Fibroblast of lung (primary cell): Measurements from ENCODE around the gene SLFN14. TPM values are rescaled to one million over a fixed set of nuclear protein-coding genes. Genes with fewer than 3 reads are reported as not detected.

Source experiments
- DNase-seq, 2 donors: peaks; one replicate each; pipeline versions ENCODE4 v3.0.0 to v3.0.0-alpha.2; 2010; ENCODE audit warnings: low read depth in 2 of 2
- H2AFZ ChIP-seq: 2 replicates; pipeline ENCODE4 v1.5.1; 2012; ENCODE audit warnings: low read length, control low read depth, inconsistent platforms
- H3K27ac ChIP-seq: 2 replicates; pipeline ENCODE4 v1.5.1; 2011; ENCODE audit warnings: low read length, control low read depth; ENCODE audit not compliant: insufficient read depth
- H3K27me3 ChIP-seq: 2 replicates; pipeline ENCODE4 v1.5.1; 2011; ENCODE audit warnings: mild to moderate bottlenecking, low read length; ENCODE audit not compliant: control insufficient read depth, insufficient read depth
- H3K36me3 ChIP-seq: 2 replicates; pipeline ENCODE4 v1.5.1; 2011; ENCODE audit warnings: low read length; ENCODE audit not compliant: control insufficient read depth, insufficient read depth
- H3K4me1 ChIP-seq: 2 replicates; pipeline ENCODE4 v1.5.1; 2011; ENCODE audit warnings: low read length; ENCODE audit not compliant: control insufficient read depth, insufficient read depth; ENCODE audit errors: extremely low read depth
- H3K4me2 ChIP-seq: 2 replicates; pipeline ENCODE4 v1.5.1; 2011; ENCODE audit warnings: low read length, control low read depth; ENCODE audit not compliant: insufficient read depth; ENCODE audit errors: extremely low read depth
- H3K4me3 ChIP-seq, 4 experiments: fragments of 200-600 bp in 1 of 4; sonication (generic) in 1 of 4; replicated peaks in 1 of 4; 2 replicates each; pipeline ENCODE4 v1.5.1; 2011 to 2016; ENCODE audit warnings: low read length in 4 of 4, low read depth in 3 of 4, mild to moderate bottlenecking in 3 of 4, control low read depth in 2 of 4, inconsistent platforms in 1 of 4, mixed read lengths in 1 of 4; ENCODE audit not compliant: insufficient read depth in 1 of 4; ENCODE audit errors: control extremely low read depth in 1 of 4
- H3K79me2 ChIP-seq: 2 replicates; pipeline ENCODE4 v1.5.1; 2012; ENCODE audit warnings: mild to moderate bottlenecking, low read length, inconsistent platforms; ENCODE audit not compliant: control insufficient read depth, insufficient read depth
- H3K9ac ChIP-seq: 2 replicates; pipeline ENCODE4 v1.5.1; 2011; ENCODE audit warnings: mild to moderate bottlenecking, low read length, control low read depth; ENCODE audit not compliant: insufficient read depth
- H3K9me3 ChIP-seq: 2 replicates; pipeline ENCODE4 v1.5.1; 2012; ENCODE audit warnings: low read depth, low read length; ENCODE audit not compliant: control insufficient read depth, insufficient read depth
- H4K20me1 ChIP-seq: 2 replicates; pipeline ENCODE4 v1.5.1; 2011; ENCODE audit warnings: low read length; ENCODE audit not compliant: control insufficient read depth, insufficient read depth; ENCODE audit errors: extremely low read depth
- EZH2 ChIP-seq: IDR thresholded peaks from 2 replicates; pipeline ENCODE4 v1.5.1; 2012; ENCODE audit warnings: low read length, control low read depth, mild to moderate bottlenecking; ENCODE audit errors: missing control alignments
- polyA plus RNA-seq, 2 donors: library from polyadenylated mRNA; depleted of rRNA in 1 of 2; stranded (reverse) in 1 of 2; unstranded in 1 of 2; fragments of >200 nt; gene quantifications; 2 replicates each; pipeline ENCODE4 v1.2.1, GENCODE V29; 2011 to 2012; ENCODE audit warnings: missing spikeins in 1 of 2
- total RNA-seq: library from RNA; depleted of rRNA; stranded (reverse); fragments of >200 nt; gene quantifications from 2 replicates; pipeline ENCODE4 v1.2.1, GENCODE V29; 2014
- TF ChIP-seq, protein P1 (sequence below), 2 donors: IDR thresholded peaks in 1 of 2; conservative IDR thresholded peaks in 1 of 2; 1 replicate in 1 of 2; 2 replicates in 1 of 2; pipeline ENCODE4 v1.5.1; 2011 to 2012; ENCODE audit warnings: low read length in 2 of 2, control low read depth in 1 of 2, inconsistent platforms in 1 of 2, low read depth in 1 of 2, mild to moderate bottlenecking in 1 of 2

The SLFN14 gene
- total and polyA plus RNA-seq, 2 donors (not counting 1 experiment from before 2014, with no cell fraction given): not detected

DNA sequence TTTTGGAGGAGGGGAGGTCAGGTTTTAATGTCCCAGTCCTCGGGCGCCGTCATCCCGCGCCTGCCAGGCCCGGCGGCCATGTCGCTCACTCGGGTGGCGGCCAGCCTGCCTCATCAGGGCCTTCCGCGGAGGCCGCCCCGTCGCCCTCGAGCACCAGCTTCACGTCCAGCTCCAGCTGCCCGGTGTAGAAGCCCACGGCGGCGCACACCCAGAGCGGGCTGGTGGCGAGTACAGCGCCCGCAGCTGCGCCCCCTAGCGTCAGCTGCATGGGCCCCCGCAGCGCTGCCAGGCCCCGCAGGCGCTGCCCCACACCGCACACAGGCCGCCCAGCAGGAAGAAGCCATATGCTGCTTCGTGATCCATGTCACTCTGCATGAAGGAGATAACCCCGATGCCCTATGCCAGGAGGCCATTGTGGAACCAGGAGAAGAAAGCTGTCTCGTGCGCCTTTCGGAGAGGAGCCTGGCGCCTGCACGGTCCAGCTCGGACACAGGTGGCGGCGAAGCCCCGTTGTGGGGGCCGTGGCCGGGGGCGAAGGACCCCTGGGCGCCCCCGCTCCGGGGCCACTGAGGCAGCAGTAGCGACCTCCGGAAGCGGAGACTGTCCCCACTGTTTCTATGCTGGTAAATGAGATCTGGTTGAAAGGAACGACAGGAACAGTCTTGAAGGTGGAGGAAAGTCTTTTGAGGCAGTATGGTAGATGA, 36.1 kb upstream of the SLFN14 start:
- no peak for TF ChIP-seq EZH2
- TF ChIP-seq, protein P1, sequence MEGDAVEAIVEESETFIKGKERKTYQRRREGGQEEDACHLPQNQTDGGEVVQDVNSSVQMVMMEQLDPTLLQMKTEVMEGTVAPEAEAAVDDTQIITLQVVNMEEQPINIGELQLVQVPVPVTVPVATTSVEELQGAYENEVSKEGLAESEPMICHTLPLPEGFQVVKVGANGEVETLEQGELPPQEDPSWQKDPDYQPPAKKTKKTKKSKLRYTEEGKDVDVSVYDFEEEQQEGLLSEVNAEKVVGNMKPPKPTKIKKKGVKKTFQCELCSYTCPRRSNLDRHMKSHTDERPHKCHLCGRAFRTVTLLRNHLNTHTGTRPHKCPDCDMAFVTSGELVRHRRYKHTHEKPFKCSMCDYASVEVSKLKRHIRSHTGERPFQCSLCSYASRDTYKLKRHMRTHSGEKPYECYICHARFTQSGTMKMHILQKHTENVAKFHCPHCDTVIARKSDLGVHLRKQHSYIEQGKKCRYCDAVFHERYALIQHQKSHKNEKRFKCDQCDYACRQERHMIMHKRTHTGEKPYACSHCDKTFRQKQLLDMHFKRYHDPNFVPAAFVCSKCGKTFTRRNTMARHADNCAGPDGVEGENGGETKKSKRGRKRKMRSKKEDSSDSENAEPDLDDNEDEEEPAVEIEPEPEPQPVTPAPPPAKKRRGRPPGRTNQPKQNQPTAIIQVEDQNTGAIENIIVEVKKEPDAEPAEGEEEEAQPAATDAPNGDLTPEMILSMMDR (conservative IDR thresholded peaks at IDR 0.05 in 1 of 2, IDR thresholded peaks at IDR 0.05 in 1 of 2; ENCODE audit: low read depth in 1 of 2, low read length in 2 of 2): no peak
- DNase-seq: no peak
- Histone ChIP-seq H2AFZ (no peak overlapping the region), H3K9ac (no peak overlapping the region), H4K20me1 (no peaks in the 10 kb centered on the region), H3K27me3 (no peaks in the 10 kb centered on the region), H3K9me3 (no peaks in the 10 kb centered on the region), H3K27ac (no peak overlapping the region), H3K4me1 (no peaks in the 10 kb centered on the region), H3K4me3 (no peak overlapping the region), H3K36me3 (peaks cover 8% of the 10 kb centered on the region), H3K79me2 (peaks cover 31% of the 10 kb centered on the region), H3K4me2 (no peak overlapping the region)

DNA sequence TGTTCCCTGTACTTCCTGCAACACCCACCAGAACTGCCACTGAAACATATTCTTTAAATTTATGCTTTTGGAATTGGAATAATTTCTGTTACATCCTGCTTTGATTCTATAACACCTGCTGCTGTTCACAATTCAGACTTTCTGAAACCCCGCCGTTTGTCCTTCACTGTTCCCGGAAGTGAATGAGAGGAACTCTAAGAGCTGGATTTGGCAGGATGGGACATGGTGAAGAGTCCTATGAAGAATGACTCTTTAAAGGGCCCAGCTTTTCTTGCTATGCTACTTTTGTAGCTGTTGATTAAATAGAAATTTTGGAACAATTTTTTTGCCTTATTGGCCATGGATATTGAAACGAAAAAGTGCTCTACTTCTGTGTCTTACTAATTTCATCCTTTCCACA, 35.5 kb upstream of the SLFN14 start:
- H4K20me1 ChIP-seq: no peaks in the 10 kb centered on the region
- no peak overlapping the region for H3K4me3 ChIP-seq
- no peaks in the 10 kb centered on the region for H3K4me1 ChIP-seq
- no peak overlapping the region for H3K27ac ChIP-seq
- no peaks in the 10 kb centered on the region for H3K27me3 ChIP-seq
- H3K36me3 ChIP-seq: peaks cover 8% of the 10 kb centered on the region
- H2AFZ ChIP-seq: no peak overlapping the region
- no peak for DNase-seq
- no peak for TF ChIP-seq EZH2
- TF ChIP-seq, protein P1 (conservative IDR thresholded peaks at IDR 0.05 in 1 of 2, IDR thresholded peaks at IDR 0.05 in 1 of 2; ENCODE audit: low read depth in 1 of 2, low read length in 2 of 2): no peak
- no peaks in the 10 kb centered on the region for H3K9me3 ChIP-seq
- no peak overlapping the region for H3K9ac ChIP-seq
- no peak overlapping the region for H3K4me2 ChIP-seq
- peaks cover 37% of the 10 kb centered on the region for H3K79me2 ChIP-seq

DNA sequence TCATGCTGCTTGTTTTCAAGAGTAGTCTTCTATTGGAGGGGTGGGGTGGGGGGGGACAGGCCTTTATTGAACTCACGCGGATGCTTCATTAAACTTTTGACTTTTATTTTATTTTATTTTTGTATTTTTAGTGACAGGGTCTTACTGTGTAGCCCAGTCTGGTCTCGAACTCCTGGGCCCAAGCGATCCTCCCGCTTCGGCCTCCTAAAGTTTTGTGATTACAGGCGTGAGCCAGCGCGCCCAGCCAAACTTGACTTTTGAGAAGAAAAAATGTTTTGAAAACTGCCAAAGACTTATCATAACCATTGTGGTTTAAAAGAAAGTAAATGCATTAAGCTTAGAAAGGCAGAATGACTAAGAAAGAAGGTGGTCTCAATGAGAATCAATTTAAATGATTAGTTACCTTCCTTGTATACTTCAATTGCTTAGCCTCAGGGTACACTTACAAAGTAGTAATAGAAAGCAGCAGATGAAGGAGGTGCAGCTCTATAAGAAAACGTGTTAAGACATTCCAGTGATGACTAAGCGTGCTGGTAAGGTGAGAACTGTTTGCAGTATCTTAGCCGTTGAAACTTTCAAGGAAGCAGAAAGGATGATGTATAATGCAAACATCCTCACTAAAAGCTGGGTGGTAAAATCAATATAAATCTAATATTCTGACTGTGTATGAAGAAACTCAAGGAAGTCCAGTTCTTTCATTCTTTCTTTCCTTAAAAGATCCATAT, 27.7 kb upstream of the SLFN14 start:
- H3K27ac ChIP-seq: peak overlapping the region; percentile 99
- no peak overlapping the region for H2AFZ ChIP-seq
- peaks cover 3% of the 10 kb centered on the region for H3K4me1 ChIP-seq
- no peaks in the 10 kb centered on the region for H3K27me3 ChIP-seq
- no peaks in the 10 kb centered on the region for H3K36me3 ChIP-seq
- TF ChIP-seq, protein P1 (conservative IDR thresholded peaks at IDR 0.05 in 1 of 2, IDR thresholded peaks at IDR 0.05 in 1 of 2; ENCODE audit: low read depth in 1 of 2, low read length in 2 of 2): no peak
- no peak for TF ChIP-seq EZH2
- peak; percentile 36 to 86 for DNase-seq
- H3K9me3 ChIP-seq: no peaks in the 10 kb centered on the region
- peaks cover 2% of the 10 kb centered on the region for H4K20me1 ChIP-seq
- H3K9ac ChIP-seq: no peak overlapping the region
- H3K4me2 ChIP-seq: peak overlapping the region; percentile 86
- H3K4me3 ChIP-seq: peak overlapping the region; percentile 81 to 100 (median 95)
- peaks cover 57% of the 10 kb centered on the region for H3K79me2 ChIP-seq
